ENCODE data around the gene PAQR6.

The PAQR6 gene

GRCh38 chr1:156238248-156238647 lies 9.6 kb downstream of the PAQR6 start:
- DNase-seq (ENCODE audit: extremely low read depth, low read depth): no peak
- no peak for TF ChIP-seq CTCF (IDR thresholded peaks at IDR 0.05; ENCODE audit: low read depth, low read length, missing control alignments)
- H3K4me3 ChIP-seq (replicated peaks; ENCODE audit: low read depth, low read length): no peak overlapping the region

GRCh38 chr1:156236164-156236563 lies 11.7 kb downstream of the PAQR6 start:
- no peak for TF ChIP-seq CTCF (IDR thresholded peaks at IDR 0.05; ENCODE audit: low read depth, low read length, missing control alignments)

GRCh38 chr1:156233426-156234127 lies 14.3 kb downstream of the PAQR6 start:
- no peak overlapping the region for H3K4me3 ChIP-seq (replicated peaks; ENCODE audit: low read depth, low read length)
- DNase-seq (ENCODE audit: extremely low read depth, low read depth): peak; percentile 29
- no peak for TF ChIP-seq CTCF (IDR thresholded peaks at IDR 0.05; ENCODE audit: low read depth, low read length, missing control alignments)

More at GRCh38 chr1:156236164-156236563, 11.7 kb downstream of the PAQR6 start:
- no peak for DNase-seq (ENCODE audit: extremely low read depth, low read depth)
- no peak overlapping the region for H3K4me3 ChIP-seq (replicated peaks; ENCODE audit: low read depth, low read length)

- DNase-seq (ENCODE audit: extremely low read depth, low read depth): no peak
- H3K4me3 ChIP-seq (replicated peaks; ENCODE audit: low read depth, low read length): no peak overlapping the region
- no peak for TF ChIP-seq CTCF (IDR thresholded peaks at IDR 0.05; ENCODE audit: low read depth, low read length, missing control alignments)
Measured at GRCh38 chr1:156232201-156232894, 15.5 kb downstream of the PAQR6 start.

- no peak for DNase-seq (ENCODE audit: extremely low read depth, low read depth)
- TF ChIP-seq CTCF (IDR thresholded peaks at IDR 0.05; ENCODE audit: low read depth, low read length, missing control alignments): no peak
- H3K4me3 ChIP-seq (replicated peaks; ENCODE audit: low read depth, low read length): no peak overlapping the region
Measured at GRCh38 chr1:156230473-156230837, 17.4 kb downstream of the PAQR6 start.

GRCh38 chr1:156229809-156230472 lies 17.9 kb downstream of the PAQR6 start:
- no peak for DNase-seq (ENCODE audit: extremely low read depth, low read depth)

More at GRCh38 chr1:156229809-156230472, 17.9 kb downstream of the PAQR6 start:
- no peak overlapping the region for H3K4me3 ChIP-seq (replicated peaks; ENCODE audit: low read depth, low read length)
- TF ChIP-seq CTCF (IDR thresholded peaks at IDR 0.05; ENCODE audit: low read depth, low read length, missing control alignments): no peak
